Uterus (tissue), 4 donors: ENCODE data around the gene APCDD1. TPM values are rescaled to one million over a fixed set of nuclear protein-coding genes. Genes with fewer than 3 reads are reported as not detected.

Source experiments
- DNase-seq, 2 donors: peaks; one replicate each; pipeline ENCODE4 v3.0.0-alpha.2; 2019 to 2020
- H3K27ac ChIP-seq, 2 donors: fragments of 200-600 bp; sonication (generic); 1 replicate in 1 of 2; 2 replicates in 1 of 2; pipeline ENCODE4 v1.5.1; 2016 to 2018
- H3K27me3 ChIP-seq, 2 donors: fragments of 200-600 bp; sonication (generic); one replicate each; pipeline ENCODE4 v1.5.1; 2018 to 2019; ENCODE audit warnings: control low read depth in 1 of 2
- H3K36me3 ChIP-seq, 2 donors: fragments of 200-600 bp; sonication (generic); one replicate each; pipeline ENCODE4 v1.5.1; 2019; ENCODE audit warnings: control low read depth in 1 of 2
- H3K4me1 ChIP-seq, 2 donors: fragments of 200-600 bp; sonication (generic); one replicate each; pipeline ENCODE4 v1.5.1; 2018 to 2019; ENCODE audit warnings: control low read depth in 1 of 2
- H3K4me3 ChIP-seq, 2 donors: fragments of 200-600 bp; sonication (generic); 1 replicate in 1 of 2; 2 replicates in 1 of 2; pipeline ENCODE4 v1.5.1; 2018 to 2019; ENCODE audit warnings: mild to moderate bottlenecking in 1 of 2
- H3K9me3 ChIP-seq, 2 donors: fragments of 200-600 bp; sonication (generic); one replicate each; pipeline ENCODE4 v1.5.1; 2019; ENCODE audit warnings: control low read depth in 1 of 2
- POLR2A ChIP-seq, 2 donors: fragments of 450-650 bp; IDR thresholded peaks; one replicate each; pipeline ENCODE4 v1.6.1; 2016; ENCODE audit warnings: antibody characterized with exemption in 2 of 2, mild to moderate bottlenecking in 1 of 2, moderate library complexity in 1 of 2
- intact Hi-C: fragments of 100-400 bp; cut with DNase I; formaldehyde crosslinking; loops from one replicate; pipeline ENCODE4 v1.15.1; 2023; ENCODE audit warnings: low total_unique reads
- total RNA-seq, 4 donors: library from RNA; depleted of rRNA in 3 of 4; stranded (reverse); fragments of >200 nt in 3 of 4; gene quantifications; one replicate each; pipeline versions ENCODE4 v1.1.0 to v1.2.4, GENCODE V29; 2014 to 2023
- TF ChIP-seq, protein P1 (sequence below), 4 experiments: fragments of 200-600 bp in 2 of 4; fragments of 450-650 bp in 2 of 4; sonication (generic) in 2 of 4; IDR thresholded peaks; one replicate each; pipeline ENCODE4 v1.5.1; 2016 to 2019; ENCODE audit warnings: antibody characterized with exemption in 4 of 4, mild to moderate bottlenecking in 2 of 4, moderate library complexity in 1 of 4
- donor health status: DM: yes; HTN: yes; CAD: no.

APCDD1 gene
- total RNA-seq, 4 donors from 2014 or later = 8.2 to 288 (median 113) TPM

GRCh38 chr18:10519366-10519765 lies 64.9 kb downstream of the APCDD1 start:
- Histone ChIP-seq H3K27ac (peak overlapping the region; percentile 53), H3K4me3 (no peak overlapping the region), H3K36me3 (no peaks in the 10 kb centered on the region), H3K9me3 (no peaks in the 10 kb centered on the region), H3K27me3 (no peaks in the 10 kb centered on the region), H3K4me1 (peaks cover 9 to 25% of the 10 kb centered on the region in 2 donors)
- intact Hi-C loops = no loop called here
- no peak for DNase-seq
- TF ChIP-seq, protein P1, sequence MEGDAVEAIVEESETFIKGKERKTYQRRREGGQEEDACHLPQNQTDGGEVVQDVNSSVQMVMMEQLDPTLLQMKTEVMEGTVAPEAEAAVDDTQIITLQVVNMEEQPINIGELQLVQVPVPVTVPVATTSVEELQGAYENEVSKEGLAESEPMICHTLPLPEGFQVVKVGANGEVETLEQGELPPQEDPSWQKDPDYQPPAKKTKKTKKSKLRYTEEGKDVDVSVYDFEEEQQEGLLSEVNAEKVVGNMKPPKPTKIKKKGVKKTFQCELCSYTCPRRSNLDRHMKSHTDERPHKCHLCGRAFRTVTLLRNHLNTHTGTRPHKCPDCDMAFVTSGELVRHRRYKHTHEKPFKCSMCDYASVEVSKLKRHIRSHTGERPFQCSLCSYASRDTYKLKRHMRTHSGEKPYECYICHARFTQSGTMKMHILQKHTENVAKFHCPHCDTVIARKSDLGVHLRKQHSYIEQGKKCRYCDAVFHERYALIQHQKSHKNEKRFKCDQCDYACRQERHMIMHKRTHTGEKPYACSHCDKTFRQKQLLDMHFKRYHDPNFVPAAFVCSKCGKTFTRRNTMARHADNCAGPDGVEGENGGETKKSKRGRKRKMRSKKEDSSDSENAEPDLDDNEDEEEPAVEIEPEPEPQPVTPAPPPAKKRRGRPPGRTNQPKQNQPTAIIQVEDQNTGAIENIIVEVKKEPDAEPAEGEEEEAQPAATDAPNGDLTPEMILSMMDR (IDR thresholded peaks at IDR 0.05) = no peak
- no peak for TF ChIP-seq POLR2A (IDR thresholded peaks at IDR 0.05)

DNA sequence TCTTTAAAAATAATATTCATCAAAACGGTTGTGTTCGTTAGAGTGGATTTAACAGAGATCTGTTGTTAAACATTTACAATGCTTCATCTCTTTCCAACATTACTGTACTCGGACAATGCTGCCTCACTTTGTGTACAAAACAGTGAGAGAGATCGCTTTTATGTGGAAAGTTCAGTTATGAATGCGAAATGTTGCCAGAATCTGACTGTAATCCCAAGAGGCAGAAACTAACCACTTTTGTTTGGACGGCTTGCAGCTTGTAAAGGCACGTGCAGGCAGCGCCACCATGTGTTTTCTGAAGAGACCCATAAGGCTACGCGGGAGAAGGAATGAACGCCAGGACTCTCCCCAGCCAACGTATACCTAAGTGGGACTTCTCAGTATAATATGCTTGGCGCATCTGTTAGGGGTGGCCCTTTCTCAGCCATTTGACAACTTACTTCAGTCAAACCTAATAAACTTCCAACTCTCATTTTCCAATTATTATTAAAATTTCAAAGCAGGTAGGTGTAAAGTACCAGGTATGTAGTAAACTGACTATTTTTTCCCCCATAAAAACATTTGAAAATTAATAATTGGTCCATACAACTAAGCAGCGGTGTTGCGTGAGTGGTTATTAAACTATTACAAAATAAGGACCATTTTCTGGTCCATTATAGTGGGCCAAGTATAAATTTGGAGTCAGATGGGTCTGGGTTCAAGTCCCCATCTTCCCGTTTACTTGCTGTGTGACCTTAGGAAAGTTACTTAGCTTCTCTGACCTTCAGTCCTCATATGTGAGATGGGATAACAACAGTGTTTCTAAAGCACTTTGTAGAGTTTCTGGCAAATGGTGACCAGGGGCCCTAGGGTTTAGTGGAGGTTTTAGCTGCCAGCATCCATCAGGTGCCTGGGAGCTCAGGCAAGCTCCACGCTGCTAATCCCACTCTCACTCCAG lies 65.8 kb downstream of the APCDD1 start:
- Histone ChIP-seq H3K4me3 (no peak overlapping the region), H3K27me3 (no peaks in the 10 kb centered on the region), H3K36me3 (no peaks in the 10 kb centered on the region), H3K9me3 (no peaks in the 10 kb centered on the region), H3K27ac (peak overlapping the region; percentile 53), H3K4me1 (peaks cover 9 to 27% of the 10 kb centered on the region in 2 donors)
- TF ChIP-seq POLR2A (IDR thresholded peaks at IDR 0.05) = no peak
- TF ChIP-seq, protein P1 (IDR thresholded peaks at IDR 0.05) = peak; percentile 91 to 94 (median 92)
- peak; percentile 86 to 91 for DNase-seq
- intact Hi-C loops = loop anchor here (2.0 kb wide), 1 partner anchor 549 kb away; no protein-coding TSS in a partner anchor

GRCh38 chr18:10521566-10521965 lies 67.1 kb downstream of the APCDD1 start:
- no peak overlapping the region for H3K4me3 ChIP-seq
- no peaks in the 10 kb centered on the region for H3K36me3 ChIP-seq
- H3K9me3 ChIP-seq = no peaks in the 10 kb centered on the region
- no peak for TF ChIP-seq POLR2A (IDR thresholded peaks at IDR 0.05)
- TF ChIP-seq, protein P1 (IDR thresholded peaks at IDR 0.05) = no peak
- H3K4me1 ChIP-seq = peaks cover 9 to 27% of the 10 kb centered on the region in 2 donors
- intact Hi-C loops = loop anchor here (2.0 kb wide), 1 partner anchor 551 kb away; no protein-coding TSS in a partner anchor
- no peaks in the 10 kb centered on the region for H3K27me3 ChIP-seq
- peak overlapping the region in 1 of 2 donors; percentile 94 for H3K27ac ChIP-seq
- no peak for DNase-seq

- H3K36me3 ChIP-seq = no peaks in the 10 kb centered on the region
- no peak for TF ChIP-seq POLR2A (IDR thresholded peaks at IDR 0.05)
- TF ChIP-seq, protein P1 (IDR thresholded peaks at IDR 0.05) = no peak
- peaks cover 9 to 27% of the 10 kb centered on the region in 2 donors for H3K4me1 ChIP-seq
- H3K4me3 ChIP-seq = no peak overlapping the region
- peak overlapping the region in 1 of 2 donors; percentile 94 for H3K27ac ChIP-seq
- DNase-seq = no peak
- no peaks in the 10 kb centered on the region for H3K9me3 ChIP-seq
- intact Hi-C loops = no loop called here
- no peaks in the 10 kb centered on the region for H3K27me3 ChIP-seq
These were observed 68.1 kb downstream of the APCDD1 start for GRCh38 chr18:10522574-10522973.

DNA sequence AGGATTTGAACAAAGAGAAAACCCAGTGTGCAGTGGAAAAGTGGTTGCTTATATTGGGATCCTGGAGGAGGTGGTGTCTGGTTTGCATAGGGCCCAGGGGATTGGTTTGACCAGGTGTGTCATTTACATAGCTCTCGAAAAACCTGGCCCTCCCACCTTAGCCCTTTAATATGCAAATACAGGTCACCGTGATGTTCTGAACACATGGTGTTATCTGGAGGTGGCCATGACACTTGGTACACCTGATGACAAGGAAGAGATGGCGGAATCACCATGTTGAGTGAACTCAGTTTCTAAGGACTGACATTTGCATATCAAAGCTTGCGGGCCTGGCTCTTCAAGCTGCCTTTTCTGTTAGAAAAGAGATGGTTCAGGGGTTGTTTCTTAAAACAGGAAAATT lies 69.1 kb downstream of the APCDD1 start:
- Histone ChIP-seq H3K4me3 (no peak overlapping the region), H3K9me3 (no peaks in the 10 kb centered on the region), H3K27ac (peak overlapping the region in 1 of 2 donors; percentile 94), H3K36me3 (no peaks in the 10 kb centered on the region), H3K4me1 (peaks cover 9 to 26% of the 10 kb centered on the region in 2 donors), H3K27me3 (no peaks in the 10 kb centered on the region)
- intact Hi-C loops = no loop called here
- TF ChIP-seq, protein P1 (IDR thresholded peaks at IDR 0.05) = no peak
- no peak for TF ChIP-seq POLR2A (IDR thresholded peaks at IDR 0.05)
- no peak for DNase-seq
